Upper lobe of left lung (tissue), 6 donors: ENCODE measurements around the gene RIMS4. TPM values are rescaled to one million over a fixed set of nuclear protein-coding genes. Genes with fewer than 3 reads are reported as not detected.
A peak's percentile ranks its signal among the peaks of the same experiment; 100 is the strongest.

Experiments used
- ATAC-seq, 2 donors: fragments of 200-7000 bp; cut with Tn5 transposase; one replicate each; pipeline ENCODE4 v1.9.1; 2022; ENCODE audit warnings: mild to moderate bottlenecking in 2 of 2, moderate library complexity in 2 of 2; ENCODE audit not compliant: low FRiP score in 2 of 2
- DNase-seq, 2 donors: peaks; one replicate each; pipeline ENCODE4 v3.0.0-alpha.2; 2019 to 2020
- H3K27ac ChIP-seq, 4 donors: fragments of 200-600 bp; sonication (generic); one replicate each; pipeline ENCODE4 v1.5.1; 2016 to 2019
- H3K27me3 ChIP-seq, 4 donors: fragments of 200-600 bp; sonication (generic); one replicate each; pipeline ENCODE4 v1.5.1; 2017 to 2019
- H3K36me3 ChIP-seq, 4 donors: fragments of 200-600 bp; sonication (generic); one replicate each; pipeline ENCODE4 v1.5.1; 2016 to 2019
- H3K4me1 ChIP-seq, 4 donors: fragments of 200-600 bp; sonication (generic); one replicate each; pipeline ENCODE4 v1.5.1; 2018 to 2019
- H3K4me3 ChIP-seq, 4 donors: fragments of 200-600 bp; sonication (generic); one replicate each; pipeline ENCODE4 v1.5.1; 2017 to 2019; ENCODE audit warnings: mild to moderate bottlenecking in 2 of 4, moderate library complexity in 1 of 4
- H3K9me3 ChIP-seq, 4 donors: fragments of 200-600 bp; sonication (generic); one replicate each; pipeline ENCODE4 v1.5.1; 2018 to 2019
- EP300 ChIP-seq, 4 donors: sonication (generic); formaldehyde crosslinking; IDR thresholded peaks; one replicate each; pipeline ENCODE4 v1.5.1; 2017; ENCODE audit warnings: antibody characterized with exemption in 4 of 4, control low read depth in 2 of 4
- POLR2A ChIP-seq, 4 donors: fragments of 450-650 bp; IDR thresholded peaks; one replicate each; pipeline ENCODE4 v1.5.1; 2016 to 2017; ENCODE audit warnings: antibody characterized with exemption in 4 of 4, mild to moderate bottlenecking in 2 of 4
- POLR2AphosphoS5 ChIP-seq, 2 donors: sonication (generic); formaldehyde crosslinking; IDR thresholded peaks; one replicate each; pipeline ENCODE4 v1.5.1; 2017; ENCODE audit warnings: antibody characterized with exemption in 2 of 2
- WGBS, 2 donors: methylation state at CpG; one replicate each; pipeline ENCODE4 v1.1.5; 2017 to 2018; 5-methylcytosine and 5-hydroxymethylcytosine counted together
- total RNA-seq, 6 donors: library from RNA; depleted of rRNA in 4 of 6; stranded (reverse); fragments of >200 nt in 4 of 6; gene quantifications; one replicate each; pipeline versions ENCODE4 v1.1.0 to v1.2.1, GENCODE V29; 2016 to 2021
- TF ChIP-seq, protein P1 (sequence below), 6 experiments: fragments of 450-650 bp in 4 of 6; fragments of 200-600 bp in 2 of 6; sonication (generic) in 2 of 6; IDR thresholded peaks; one replicate each; pipeline ENCODE4 v1.5.1; 2016 to 2019; ENCODE audit warnings: antibody characterized with exemption in 6 of 6
- donor health status: DM: no; HTN: no; CAD: no; lungs with moderate emphysema.
- donor health status: DM: no; HTN: yes; CAD: no; lungs with severe emphysema.

The RIMS4 gene
- total RNA-seq, 6 donors from 2014 or later: 1.0 to 2.2 (median 2.1) TPM

DNA sequence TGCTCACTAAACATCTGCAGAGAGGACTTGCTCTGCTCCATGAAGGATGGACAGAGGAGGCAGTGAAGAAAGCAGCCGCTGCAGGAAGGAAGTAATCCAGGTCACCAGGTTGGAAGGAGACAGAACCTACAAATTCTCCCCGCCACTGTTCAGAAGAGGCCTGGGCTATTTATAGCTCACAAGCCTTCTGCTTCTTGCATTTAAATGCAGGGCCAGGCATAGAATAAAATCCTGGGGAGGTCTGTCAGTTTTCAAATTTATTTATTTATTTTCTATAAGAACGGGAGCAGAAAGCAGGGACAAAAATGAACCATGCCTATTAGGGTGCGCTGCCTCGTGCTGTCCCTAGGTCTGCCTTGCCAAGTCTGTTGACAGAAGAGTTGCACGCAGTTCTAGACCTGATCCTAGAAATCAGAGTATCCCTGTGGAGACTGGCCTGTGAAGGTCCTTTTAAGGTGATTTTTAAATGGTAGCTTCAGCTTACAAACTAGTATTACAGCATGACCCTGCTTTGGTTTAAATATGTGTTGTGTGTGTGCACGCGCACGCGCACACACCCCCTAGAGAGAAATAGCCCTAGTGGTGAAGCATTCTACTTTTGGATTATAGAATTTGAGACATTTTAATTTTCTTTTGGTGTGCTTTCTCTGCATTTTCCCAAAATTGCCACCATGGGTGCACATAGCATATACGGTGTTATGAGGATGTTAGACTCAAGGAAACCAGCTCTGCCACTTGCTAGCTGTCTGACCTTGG, 19.5 kb downstream of the RIMS4 start:
- no peak overlapping the region for H3K27ac ChIP-seq
- WGBS, 2 donors: 84 to 89% methylated on average over 10 to 11 of the region's 11 CpGs
- no peak for TF ChIP-seq POLR2AphosphoS5 (IDR thresholded peaks at IDR 0.05)
- TF ChIP-seq EP300 (IDR thresholded peaks at IDR 0.05): no peak
- no peak for TF ChIP-seq POLR2A (IDR thresholded peaks at IDR 0.05)
- TF ChIP-seq, protein P1, sequence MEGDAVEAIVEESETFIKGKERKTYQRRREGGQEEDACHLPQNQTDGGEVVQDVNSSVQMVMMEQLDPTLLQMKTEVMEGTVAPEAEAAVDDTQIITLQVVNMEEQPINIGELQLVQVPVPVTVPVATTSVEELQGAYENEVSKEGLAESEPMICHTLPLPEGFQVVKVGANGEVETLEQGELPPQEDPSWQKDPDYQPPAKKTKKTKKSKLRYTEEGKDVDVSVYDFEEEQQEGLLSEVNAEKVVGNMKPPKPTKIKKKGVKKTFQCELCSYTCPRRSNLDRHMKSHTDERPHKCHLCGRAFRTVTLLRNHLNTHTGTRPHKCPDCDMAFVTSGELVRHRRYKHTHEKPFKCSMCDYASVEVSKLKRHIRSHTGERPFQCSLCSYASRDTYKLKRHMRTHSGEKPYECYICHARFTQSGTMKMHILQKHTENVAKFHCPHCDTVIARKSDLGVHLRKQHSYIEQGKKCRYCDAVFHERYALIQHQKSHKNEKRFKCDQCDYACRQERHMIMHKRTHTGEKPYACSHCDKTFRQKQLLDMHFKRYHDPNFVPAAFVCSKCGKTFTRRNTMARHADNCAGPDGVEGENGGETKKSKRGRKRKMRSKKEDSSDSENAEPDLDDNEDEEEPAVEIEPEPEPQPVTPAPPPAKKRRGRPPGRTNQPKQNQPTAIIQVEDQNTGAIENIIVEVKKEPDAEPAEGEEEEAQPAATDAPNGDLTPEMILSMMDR (IDR thresholded peaks at IDR 0.05): no peak
- ATAC-seq: no peak
- no peak for DNase-seq
- no peaks in the 10 kb centered on the region for H3K36me3 ChIP-seq
- H3K27me3 ChIP-seq: no peaks in the 10 kb centered on the region
- no peak overlapping the region for H3K4me3 ChIP-seq
- no peaks in the 10 kb centered on the region for H3K9me3 ChIP-seq
- H3K4me1 ChIP-seq: no peaks in the 10 kb centered on the region

GRCh38 chr20:44788706-44789456, 21.5 kb downstream of the RIMS4 start:
- no peaks in the 10 kb centered on the region for H3K36me3 ChIP-seq
- no peaks in the 10 kb centered on the region for H3K9me3 ChIP-seq
- no peaks in the 10 kb centered on the region for H3K4me1 ChIP-seq
- 82 to 83% methylated on average over 10 of the region's 10 CpGs for WGBS, 2 donors
- DNase-seq (peak in 1 of 2 donors; percentile 13), ATAC-seq (no peak)
- no peak overlapping the region for H3K4me3 ChIP-seq
- no peak overlapping the region for H3K27ac ChIP-seq
- TF ChIP-seq, protein P1 (IDR thresholded peaks at IDR 0.05): no peak
- no peak for TF ChIP-seq EP300 (IDR thresholded peaks at IDR 0.05)
- TF ChIP-seq POLR2A (IDR thresholded peaks at IDR 0.05): no peak
- TF ChIP-seq POLR2AphosphoS5 (IDR thresholded peaks at IDR 0.05): no peak
- no peaks in the 10 kb centered on the region for H3K27me3 ChIP-seq

GRCh38 chr20:44787299-44787698, 23.0 kb downstream of the RIMS4 start:
- no peaks in the 10 kb centered on the region for H3K9me3 ChIP-seq
- ATAC-seq: no peak
- no peaks in the 10 kb centered on the region for H3K27me3 ChIP-seq
- DNase-seq: peak in 1 of 2 donors; percentile 39
- no peak overlapping the region for H3K27ac ChIP-seq
- TF ChIP-seq, protein P1 (IDR thresholded peaks at IDR 0.05): no peak
- TF ChIP-seq POLR2AphosphoS5 (IDR thresholded peaks at IDR 0.05): no peak
- TF ChIP-seq POLR2A (IDR thresholded peaks at IDR 0.05): no peak
- no peak for TF ChIP-seq EP300 (IDR thresholded peaks at IDR 0.05)
- H3K4me1 ChIP-seq: no peaks in the 10 kb centered on the region
- H3K4me3 ChIP-seq: no peak overlapping the region
- no peaks in the 10 kb centered on the region for H3K36me3 ChIP-seq
- WGBS, 2 donors: 86 to 94% methylated on average over 7 of the region's 7 CpGs

- H3K27me3 ChIP-seq: no peaks in the 10 kb centered on the region
- H3K36me3 ChIP-seq: no peaks in the 10 kb centered on the region
- H3K27ac ChIP-seq: no peak overlapping the region
- TF ChIP-seq, protein P1 (IDR thresholded peaks at IDR 0.05): no peak
- no peak for TF ChIP-seq EP300 (IDR thresholded peaks at IDR 0.05)
- no peak for TF ChIP-seq POLR2A (IDR thresholded peaks at IDR 0.05)
- no peak for TF ChIP-seq POLR2AphosphoS5 (IDR thresholded peaks at IDR 0.05)
- 23 to 29% methylated on average over 1 of the region's 1 CpG for WGBS, 2 donors
- DNase-seq (no peak), ATAC-seq (no peak)
- no peak overlapping the region for H3K4me3 ChIP-seq
- no peaks in the 10 kb centered on the region for H3K9me3 ChIP-seq
- no peaks in the 10 kb centered on the region for H3K4me1 ChIP-seq
Observed at GRCh38 chr20:44785768-44786167, 24.6 kb downstream of the RIMS4 start.
